Fibroblast of villous mesenchyme (primary cell): Measurements from ENCODE around the gene MINDY4. TPM values are rescaled to one million over a fixed set of nuclear protein-coding genes. Genes with fewer than 3 reads are reported as not detected.
"Not testable (repeated sequence)": the region's sequence is repeated elsewhere in the genome, so short reads cannot be mapped to it uniquely, and the experiment has no call there.

Source experiments
- DNase-seq: peaks from one replicate; pipeline ENCODE4 v3.0.0-alpha.2; 2010; ENCODE audit warnings: low read depth
- H3K4me3 ChIP-seq: 2 replicates; pipeline ENCODE4 v1.5.1; 2011; ENCODE audit warnings: low read depth, mild to moderate bottlenecking, low read length
- total RNA-seq: library from RNA; depleted of rRNA; stranded (reverse); fragments of >200 nt; gene quantifications from 2 replicates; pipeline ENCODE4 v1.2.3, GENCODE V29; 2012
- TF ChIP-seq, protein P1 (sequence below): IDR thresholded peaks from 2 replicates; pipeline ENCODE4 v1.5.1; 2012; ENCODE audit warnings: low read depth, mild to moderate bottlenecking, low read length; ENCODE audit not compliant: insufficient read depth

MINDY4 gene
- total RNA-seq, 1 donor, result 17.3 TPM

DNA sequence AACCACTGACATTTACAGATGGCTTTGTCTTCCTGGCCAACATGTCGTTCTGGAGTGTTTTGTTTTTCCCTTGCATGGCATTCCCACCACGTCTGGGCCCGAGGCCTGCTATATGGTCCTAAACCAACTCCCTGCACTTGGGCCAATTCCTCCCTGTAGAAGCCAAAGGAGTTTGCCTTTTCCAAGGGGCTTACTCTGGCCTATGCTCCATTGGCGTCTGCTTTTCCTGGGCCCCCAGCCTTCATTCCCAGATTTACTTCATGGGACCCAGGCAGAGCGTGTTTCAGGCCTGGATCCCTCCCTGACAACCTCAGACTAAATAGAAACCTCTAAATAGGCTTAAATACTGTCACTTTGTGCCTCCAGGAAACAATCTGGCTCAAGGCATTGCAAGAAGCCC is 60.7 kb downstream of the MINDY4 start:
- H3K4me3 ChIP-seq, result no peak overlapping the region
- TF ChIP-seq, protein P1, sequence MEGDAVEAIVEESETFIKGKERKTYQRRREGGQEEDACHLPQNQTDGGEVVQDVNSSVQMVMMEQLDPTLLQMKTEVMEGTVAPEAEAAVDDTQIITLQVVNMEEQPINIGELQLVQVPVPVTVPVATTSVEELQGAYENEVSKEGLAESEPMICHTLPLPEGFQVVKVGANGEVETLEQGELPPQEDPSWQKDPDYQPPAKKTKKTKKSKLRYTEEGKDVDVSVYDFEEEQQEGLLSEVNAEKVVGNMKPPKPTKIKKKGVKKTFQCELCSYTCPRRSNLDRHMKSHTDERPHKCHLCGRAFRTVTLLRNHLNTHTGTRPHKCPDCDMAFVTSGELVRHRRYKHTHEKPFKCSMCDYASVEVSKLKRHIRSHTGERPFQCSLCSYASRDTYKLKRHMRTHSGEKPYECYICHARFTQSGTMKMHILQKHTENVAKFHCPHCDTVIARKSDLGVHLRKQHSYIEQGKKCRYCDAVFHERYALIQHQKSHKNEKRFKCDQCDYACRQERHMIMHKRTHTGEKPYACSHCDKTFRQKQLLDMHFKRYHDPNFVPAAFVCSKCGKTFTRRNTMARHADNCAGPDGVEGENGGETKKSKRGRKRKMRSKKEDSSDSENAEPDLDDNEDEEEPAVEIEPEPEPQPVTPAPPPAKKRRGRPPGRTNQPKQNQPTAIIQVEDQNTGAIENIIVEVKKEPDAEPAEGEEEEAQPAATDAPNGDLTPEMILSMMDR, result no peak
- DNase-seq, result no peak

DNA sequence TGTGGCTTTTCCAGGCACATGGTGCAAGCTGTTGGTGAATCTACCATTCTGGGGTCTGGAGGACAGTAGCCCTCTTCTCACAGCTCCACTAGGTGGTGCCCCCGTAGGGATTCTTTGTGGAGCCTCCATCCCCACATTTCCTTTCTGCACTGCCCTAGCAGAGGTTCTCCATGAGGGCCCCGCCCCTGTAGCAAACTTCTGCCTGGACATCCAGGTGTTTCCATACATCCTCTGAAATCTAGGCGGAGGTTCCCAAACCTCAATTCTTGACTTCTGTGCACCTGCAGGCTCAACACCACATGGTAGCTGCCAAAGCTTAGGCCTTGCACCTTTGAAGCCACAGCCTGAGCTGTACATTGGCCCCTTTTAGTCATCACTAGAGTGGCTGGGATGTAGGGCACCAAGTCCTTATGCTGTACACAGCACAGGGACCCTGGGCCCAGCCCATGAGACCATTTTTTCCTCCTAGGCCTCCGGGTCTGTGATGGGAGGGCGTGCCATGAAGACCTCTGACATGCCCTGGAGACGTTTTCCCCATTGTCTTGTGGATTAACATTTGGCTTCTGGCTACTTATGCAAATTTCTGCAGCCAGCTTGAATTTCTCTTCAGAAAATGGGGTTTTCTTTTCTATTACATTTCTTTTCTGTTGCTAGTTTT is 62.9 kb downstream of the MINDY4 start:
- DNase-seq, H3K4me3 ChIP-seq: not testable (repeated sequence)

DNA sequence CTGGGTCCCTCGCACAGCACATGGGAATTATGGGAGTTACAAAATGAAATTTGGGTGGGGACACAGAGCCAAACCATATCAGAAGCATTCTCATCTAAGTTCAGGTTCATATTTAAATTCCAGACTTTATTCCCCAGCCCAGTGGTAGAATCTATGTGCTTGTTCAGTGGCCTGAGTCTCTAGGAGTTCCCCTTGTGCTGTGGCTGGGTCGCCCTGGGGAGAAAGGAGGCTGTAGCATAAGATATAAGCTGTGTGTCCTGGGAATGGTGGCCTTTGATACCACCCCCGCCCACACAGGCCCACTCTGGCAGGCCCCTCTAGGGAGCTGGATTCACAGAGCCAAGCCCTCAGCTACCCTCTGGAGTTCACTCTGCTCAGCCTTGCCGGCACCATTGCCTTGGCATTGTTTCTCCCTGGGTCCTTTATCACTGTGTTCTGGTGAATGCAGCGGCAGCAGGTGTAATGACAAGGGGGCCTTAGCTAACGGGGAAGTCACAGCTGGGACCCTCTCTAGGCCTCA is 64.2 kb downstream of the MINDY4 start:
- DNase-seq, result no peak
- TF ChIP-seq, protein P1, result no peak
- H3K4me3 ChIP-seq, result no peak overlapping the region

DNA sequence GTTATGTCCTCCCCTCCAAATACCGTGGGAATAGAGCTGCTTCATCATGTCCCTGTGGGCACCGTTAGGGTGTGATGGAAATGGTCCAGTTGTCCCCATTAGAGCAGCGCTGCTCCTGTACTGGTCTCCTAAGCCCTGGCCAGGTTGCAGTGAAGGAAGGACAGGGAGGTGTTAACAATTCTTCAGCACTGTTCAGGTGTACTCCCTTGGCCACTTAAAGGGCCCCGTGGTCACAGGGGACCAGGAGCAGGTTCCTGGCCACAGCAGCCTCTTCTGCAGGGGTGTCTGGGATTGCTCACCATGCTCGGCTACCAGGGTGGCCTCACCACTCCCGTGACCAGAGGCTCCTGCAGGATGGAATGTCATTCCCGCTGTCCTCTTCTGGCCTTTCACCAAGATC is 65.8 kb downstream of the MINDY4 start:
- H3K4me3 ChIP-seq, result no peak overlapping the region
- DNase-seq, result no peak
- TF ChIP-seq, protein P1, result no peak

DNA sequence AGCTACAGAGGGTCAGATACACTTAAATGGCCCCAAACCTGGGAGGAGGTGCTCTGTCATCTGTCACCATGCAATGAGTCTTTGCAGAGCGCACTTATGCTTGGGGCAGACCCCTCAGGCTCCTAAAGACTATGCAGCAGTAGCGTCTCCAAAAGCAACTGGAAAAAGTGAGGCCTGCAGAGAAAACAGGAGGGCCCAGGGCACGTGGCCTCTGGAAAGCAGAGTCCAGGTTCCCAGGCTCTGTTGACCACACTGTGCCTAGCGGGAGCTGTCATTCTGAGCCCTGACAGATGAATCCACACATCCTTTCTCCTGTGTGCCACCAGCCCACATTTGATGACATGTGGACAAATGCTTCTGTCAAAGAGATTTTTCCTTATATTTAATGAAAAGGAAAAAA is 66.4 kb downstream of the MINDY4 start:
- TF ChIP-seq, protein P1, result no peak
- no peak overlapping the region for H3K4me3 ChIP-seq
- no peak for DNase-seq

DNA sequence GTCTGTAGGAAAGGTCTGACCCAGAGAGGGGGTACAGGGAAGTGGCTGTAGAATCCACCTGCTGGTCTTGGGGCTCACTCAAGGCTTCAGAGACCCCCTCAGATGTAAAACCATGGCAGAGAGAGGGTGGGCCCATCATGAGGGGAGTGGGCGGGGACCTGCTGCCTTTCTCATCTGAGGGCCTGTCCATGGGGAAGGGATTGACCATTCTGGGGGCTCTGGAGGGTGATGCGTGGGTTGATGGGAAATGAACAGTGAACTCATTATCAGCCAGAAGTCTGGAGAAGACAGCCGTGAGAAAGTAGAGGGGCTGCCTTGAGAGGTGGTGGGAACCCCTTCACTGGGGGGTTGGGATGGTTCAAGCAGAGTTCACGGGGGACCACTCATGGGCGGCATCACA is 66.8 kb downstream of the MINDY4 start:
- no peak overlapping the region for H3K4me3 ChIP-seq

DNA sequence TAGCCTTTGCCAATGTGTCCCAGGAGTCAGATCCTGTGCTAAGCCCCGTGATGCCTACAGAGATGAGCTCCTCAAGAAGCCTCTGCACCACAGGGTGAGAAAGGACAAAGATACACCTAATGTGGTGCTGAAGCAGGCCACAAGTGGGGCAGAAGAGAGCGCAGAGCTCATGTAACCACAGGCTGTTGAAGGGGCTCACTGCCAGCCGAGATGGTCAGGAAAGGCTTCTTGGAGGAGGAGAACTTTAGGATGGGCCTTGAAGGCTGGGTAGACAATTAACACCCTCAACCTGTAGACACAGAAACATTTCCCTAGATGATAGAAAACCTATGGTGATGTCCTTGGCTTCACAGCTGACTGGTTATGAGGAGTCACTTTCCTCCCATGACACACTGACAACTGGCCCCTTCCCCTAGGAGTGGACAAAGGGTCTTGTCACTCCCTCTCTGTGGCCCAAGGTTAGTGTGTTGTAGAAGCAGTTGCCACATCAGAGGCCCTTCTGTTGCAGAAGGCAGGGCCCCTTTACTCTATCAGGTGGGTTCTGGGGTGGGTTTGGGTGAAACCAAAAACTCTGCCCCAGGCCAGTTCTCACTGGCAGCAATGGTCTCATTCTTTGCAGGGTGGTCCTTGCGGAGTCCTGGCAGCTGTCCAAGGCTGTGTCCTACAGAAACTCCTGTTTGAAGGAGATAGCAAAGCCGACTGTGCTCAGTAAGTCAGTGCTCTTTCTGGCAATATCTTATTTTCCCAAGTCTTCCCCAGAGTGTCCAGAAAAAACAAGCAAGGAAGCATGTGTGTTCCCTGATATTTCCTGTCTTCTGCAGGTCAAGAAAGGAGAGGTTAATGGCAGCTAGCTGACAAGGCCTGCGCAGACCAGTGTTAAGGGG is 69.2 kb downstream of the MINDY4 start:
- no peak overlapping the region for H3K4me3 ChIP-seq
- TF ChIP-seq, protein P1, result no peak
- DNase-seq, result no peak

More for the DNA sequence above, 66.8 kb downstream of the MINDY4 start:
- TF ChIP-seq, protein P1, result no peak
- DNase-seq, result no peak
